ENCODE measurements around the gene C6orf163.

The C6orf163 gene

DNA sequence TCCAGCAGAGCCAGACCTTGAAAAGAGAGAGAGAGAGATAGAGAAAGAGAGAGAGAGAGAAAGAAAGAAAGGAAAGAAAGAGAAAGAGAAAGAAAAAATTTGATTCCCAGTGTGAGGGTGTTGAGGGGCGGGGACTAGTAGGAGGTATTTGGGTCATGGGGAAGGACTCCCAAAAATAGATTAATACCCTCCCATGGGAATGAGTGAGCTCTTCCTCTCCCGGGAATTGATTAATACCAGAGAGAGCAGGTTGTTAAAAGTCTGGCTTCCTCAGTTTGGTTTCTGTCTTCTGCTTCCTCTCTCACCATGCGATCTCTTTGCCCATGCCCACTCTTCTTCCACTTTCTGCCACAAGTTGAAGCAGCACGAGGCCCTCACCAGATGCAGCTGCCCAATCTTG lies 34.3 kb downstream of the C6orf163 start:
- Mint-ChIP-seq H3K27me3 (no peaks in the 10 kb centered on the region), H3K4me1 (ENCODE audit: low read depth) (no peaks in the 10 kb centered on the region), H3K9me3 (ENCODE audit: low read depth) (no peaks in the 10 kb centered on the region), H3K27ac (no peak overlapping the region), H3K4me3 (no peak overlapping the region), H3K36me3 (peaks cover 2% of the 10 kb centered on the region)

DNA sequence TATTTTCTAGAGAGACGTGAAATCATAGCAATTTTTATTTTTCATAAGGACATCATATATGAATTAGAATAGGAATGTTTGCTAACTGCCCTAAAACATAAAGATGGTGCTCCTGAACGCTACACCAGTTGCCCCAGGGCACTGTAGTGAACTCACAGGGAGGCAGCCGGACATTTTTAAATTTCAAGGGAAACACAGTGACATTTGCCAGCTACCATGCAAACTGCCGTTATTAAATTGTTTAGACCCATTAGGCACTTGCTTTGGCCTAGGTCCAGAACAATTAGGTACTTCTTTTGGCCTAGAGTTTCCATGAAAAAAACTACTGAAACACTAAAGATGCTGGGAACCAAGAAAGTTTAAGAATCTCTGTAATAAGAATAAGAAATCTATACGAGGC lies 38.2 kb downstream of the C6orf163 start:
- H3K27ac Mint-ChIP-seq = no peak overlapping the region
- no peaks in the 10 kb centered on the region for H3K36me3 Mint-ChIP-seq
- no peaks in the 10 kb centered on the region for H3K9me3 Mint-ChIP-seq (ENCODE audit: low read depth)
- H3K27me3 Mint-ChIP-seq = no peaks in the 10 kb centered on the region
- no peaks in the 10 kb centered on the region for H3K4me1 Mint-ChIP-seq (ENCODE audit: low read depth)
- no peak overlapping the region for H3K4me3 Mint-ChIP-seq

DNA sequence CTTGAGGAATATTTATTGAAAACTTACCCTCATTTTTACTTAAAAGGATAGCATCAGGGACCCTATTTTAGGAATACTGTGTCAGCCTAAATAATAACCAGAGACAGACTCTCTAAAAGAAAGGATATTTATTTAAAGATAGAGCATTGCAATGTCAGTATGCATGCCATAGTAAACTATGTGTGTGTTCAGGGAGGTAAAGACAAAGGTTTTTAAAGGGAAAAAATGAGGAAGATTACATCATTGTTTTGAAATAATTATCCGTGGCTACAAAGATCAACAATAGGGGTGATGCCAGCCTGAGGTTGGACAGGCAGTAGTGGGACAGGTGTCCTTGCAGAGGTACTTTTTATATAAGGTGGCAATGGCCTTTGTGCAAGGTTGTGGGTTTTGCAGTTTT lies 39.4 kb downstream of the C6orf163 start:
- H3K4me3 Mint-ChIP-seq = no peak overlapping the region
- H3K9me3 Mint-ChIP-seq (ENCODE audit: low read depth) = no peaks in the 10 kb centered on the region
- H3K4me1 Mint-ChIP-seq (ENCODE audit: low read depth) = no peaks in the 10 kb centered on the region

DNA sequence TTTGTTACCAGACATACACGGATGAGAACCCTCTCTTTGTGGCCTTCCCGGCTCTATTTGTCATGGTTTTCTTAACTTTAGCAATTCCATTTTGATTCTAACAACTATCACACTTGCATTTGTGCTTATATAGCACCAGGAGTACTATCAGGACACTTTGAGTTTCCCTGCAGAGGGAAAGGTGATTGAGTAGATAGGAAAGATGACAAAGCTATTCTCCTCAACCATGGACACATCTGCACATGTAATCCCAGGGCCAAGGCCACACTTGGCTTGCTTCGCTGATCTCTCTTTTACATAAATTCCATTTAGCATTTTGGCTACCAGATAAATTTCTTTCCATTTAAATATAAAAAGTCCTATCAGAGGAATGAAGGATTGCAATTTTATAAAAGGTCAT lies 39.8 kb downstream of the C6orf163 start:
- no peaks in the 10 kb centered on the region for H3K27me3 Mint-ChIP-seq
- no peaks in the 10 kb centered on the region for H3K36me3 Mint-ChIP-seq
- H3K4me3 Mint-ChIP-seq = no peak overlapping the region
- no peaks in the 10 kb centered on the region for H3K4me1 Mint-ChIP-seq (ENCODE audit: low read depth)
- no peaks in the 10 kb centered on the region for H3K9me3 Mint-ChIP-seq (ENCODE audit: low read depth)
- no peak overlapping the region for H3K27ac Mint-ChIP-seq

More for the DNA sequence above, 39.4 kb downstream of the C6orf163 start:
- H3K27ac Mint-ChIP-seq = no peak overlapping the region
- no peaks in the 10 kb centered on the region for H3K36me3 Mint-ChIP-seq
- H3K27me3 Mint-ChIP-seq = no peaks in the 10 kb centered on the region

DNA sequence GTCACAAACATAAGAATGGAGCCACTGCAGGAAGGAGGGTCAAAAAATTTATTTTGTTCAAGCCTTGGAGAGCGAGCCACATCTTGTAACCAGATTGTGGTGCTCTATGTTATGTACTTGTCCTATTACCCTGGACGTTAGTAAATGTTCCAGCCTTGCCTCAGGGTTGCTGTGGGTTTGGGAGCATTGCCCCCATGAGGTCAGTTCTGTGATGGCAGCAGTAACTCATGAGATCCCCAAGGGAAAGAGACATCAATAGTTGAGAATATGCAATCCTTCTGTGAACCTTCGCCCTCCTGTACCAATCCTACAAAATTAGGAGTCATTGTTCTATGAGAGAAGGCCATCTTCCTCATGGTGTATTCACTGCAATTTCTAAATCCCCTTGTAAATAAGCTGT lies 46.7 kb downstream of the C6orf163 start:
- Mint-ChIP-seq H3K27ac (no peak overlapping the region), H3K4me1 (ENCODE audit: low read depth) (peaks cover 2% of the 10 kb centered on the region), H3K36me3 (peaks cover 4% of the 10 kb centered on the region), H3K27me3 (no peaks in the 10 kb centered on the region), H3K4me3 (no peak overlapping the region), H3K9me3 (ENCODE audit: low read depth) (no peaks in the 10 kb centered on the region)

DNA sequence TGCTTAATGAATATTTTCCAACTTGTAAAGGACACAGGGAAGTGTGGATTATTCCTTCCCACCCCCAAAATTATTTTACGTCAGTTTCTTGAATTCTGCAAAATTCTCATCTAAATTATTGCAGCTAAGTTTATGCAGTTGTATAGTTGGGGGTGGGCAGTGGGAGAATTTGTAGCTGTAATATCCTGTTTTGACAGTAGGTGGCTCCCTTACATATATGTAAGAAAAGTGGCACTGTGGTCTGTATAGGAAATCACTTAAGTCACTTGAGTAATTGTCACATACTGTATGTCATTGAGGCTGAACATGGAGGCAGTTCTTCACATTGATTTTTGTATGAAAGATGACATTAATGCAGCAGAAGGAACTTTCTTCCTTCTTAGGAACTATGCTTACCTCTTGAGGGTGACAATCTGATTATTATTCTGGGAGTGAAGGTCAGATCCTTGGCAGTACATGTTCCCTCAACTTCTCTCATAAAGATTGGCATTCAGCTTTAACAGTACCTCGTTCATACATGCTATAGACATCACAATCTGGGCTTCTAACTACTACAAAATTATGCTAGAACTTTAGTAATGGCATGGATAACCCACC lies 48.5 kb downstream of the C6orf163 start:
- Mint-ChIP-seq H3K4me3 (no peak overlapping the region), H3K4me1 (ENCODE audit: low read depth) (peaks cover 2% of the 10 kb centered on the region), H3K27me3 (no peaks in the 10 kb centered on the region), H3K27ac (no peak overlapping the region), H3K9me3 (ENCODE audit: low read depth) (no peaks in the 10 kb centered on the region), H3K36me3 (peaks cover 4% of the 10 kb centered on the region)

DNA sequence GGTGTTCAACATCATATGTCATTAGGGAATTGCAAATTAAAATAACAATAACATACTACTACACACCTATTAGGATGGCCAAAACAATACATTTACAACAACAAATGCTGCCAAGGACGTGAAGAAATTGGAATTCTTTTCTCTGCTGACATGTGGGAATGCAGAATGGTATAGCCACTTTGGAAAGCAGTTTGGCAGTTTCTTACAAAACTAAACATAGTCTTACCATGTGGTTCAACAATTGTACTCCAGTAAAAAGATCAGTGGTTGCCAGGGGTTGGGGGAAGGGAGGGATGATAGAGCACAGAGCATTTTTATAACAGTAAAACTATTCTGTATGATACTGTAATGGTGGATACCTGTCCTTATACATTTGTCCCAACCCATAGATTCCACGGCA lies 50.8 kb downstream of the C6orf163 start:
- Mint-ChIP-seq H3K4me1 (ENCODE audit: low read depth) (peaks cover 2% of the 10 kb centered on the region), H3K27ac (no peak overlapping the region), H3K36me3 (peaks cover 4% of the 10 kb centered on the region), H3K9me3 (ENCODE audit: low read depth) (no peaks in the 10 kb centered on the region), H3K27me3 (no peaks in the 10 kb centered on the region), H3K4me3 (no peak overlapping the region)

DNA sequence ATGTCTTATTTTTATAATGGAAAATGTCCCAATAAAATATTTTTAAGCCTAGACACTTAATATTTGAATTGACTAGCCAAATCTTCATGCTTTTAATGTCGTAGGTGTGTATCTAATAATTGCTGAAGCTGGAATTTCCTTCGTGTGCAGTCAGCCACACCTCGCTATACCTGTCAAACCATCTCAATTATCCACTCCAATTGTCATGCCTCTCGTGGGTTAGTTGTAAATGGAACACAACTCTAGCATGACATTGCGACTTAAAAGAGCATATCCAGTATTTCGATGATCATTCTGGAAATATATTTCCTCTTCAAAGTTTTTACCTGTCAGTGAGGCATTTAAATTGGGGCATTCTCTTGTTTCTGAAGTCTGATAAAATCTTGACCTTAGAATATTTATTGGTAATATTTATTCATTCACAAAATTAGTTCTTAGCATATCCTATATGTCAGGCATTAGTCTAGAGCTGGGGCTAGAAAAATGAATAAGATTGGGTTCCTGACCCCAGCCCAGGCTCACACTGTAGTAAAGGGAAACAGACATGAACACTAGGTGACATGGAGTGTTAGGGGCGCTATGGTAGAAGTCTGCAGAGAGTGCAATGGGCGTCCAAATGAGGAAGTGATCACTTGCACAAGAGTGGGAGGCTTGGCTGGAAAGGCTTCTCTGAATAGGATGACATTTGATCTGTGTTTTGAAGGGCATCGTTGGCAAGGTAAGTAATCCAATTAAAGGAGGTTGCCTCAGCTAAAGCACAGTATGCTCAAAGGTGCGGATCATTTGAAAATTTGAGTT lies 52.2 kb downstream of the C6orf163 start:
- Mint-ChIP-seq H3K4me3 (no peak overlapping the region), H3K4me1 (ENCODE audit: low read depth) (peaks cover 2% of the 10 kb centered on the region), H3K36me3 (peaks cover 4% of the 10 kb centered on the region), H3K27ac (no peak overlapping the region), H3K9me3 (ENCODE audit: low read depth) (no peaks in the 10 kb centered on the region), H3K27me3 (no peaks in the 10 kb centered on the region)

DNA sequence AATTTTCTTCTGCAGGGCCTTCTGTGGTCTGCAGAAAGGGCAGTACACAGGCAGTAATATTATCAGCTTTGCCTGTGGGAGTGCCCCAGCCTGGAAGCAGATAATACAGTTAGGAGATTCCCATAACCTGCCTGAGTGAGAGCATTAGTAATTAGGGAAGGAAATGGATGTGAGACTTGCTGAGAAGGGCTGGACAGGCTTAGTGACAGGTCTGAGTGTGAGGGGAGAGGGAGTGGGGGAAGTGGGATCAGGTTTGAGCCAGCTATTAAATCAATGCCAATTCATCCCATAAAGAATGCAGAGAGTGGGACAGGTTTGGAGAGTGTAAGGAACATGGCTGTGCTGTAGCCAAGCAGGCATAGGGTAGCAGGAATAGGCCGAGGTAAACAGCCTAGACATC lies 53.0 kb downstream of the C6orf163 start:
- H3K27ac Mint-ChIP-seq = no peak overlapping the region
- no peaks in the 10 kb centered on the region for H3K9me3 Mint-ChIP-seq (ENCODE audit: low read depth)
- peaks cover 2% of the 10 kb centered on the region for H3K4me1 Mint-ChIP-seq (ENCODE audit: low read depth)
- H3K27me3 Mint-ChIP-seq = no peaks in the 10 kb centered on the region
- no peak overlapping the region for H3K4me3 Mint-ChIP-seq
- H3K36me3 Mint-ChIP-seq = peaks cover 4% of the 10 kb centered on the region

DNA sequence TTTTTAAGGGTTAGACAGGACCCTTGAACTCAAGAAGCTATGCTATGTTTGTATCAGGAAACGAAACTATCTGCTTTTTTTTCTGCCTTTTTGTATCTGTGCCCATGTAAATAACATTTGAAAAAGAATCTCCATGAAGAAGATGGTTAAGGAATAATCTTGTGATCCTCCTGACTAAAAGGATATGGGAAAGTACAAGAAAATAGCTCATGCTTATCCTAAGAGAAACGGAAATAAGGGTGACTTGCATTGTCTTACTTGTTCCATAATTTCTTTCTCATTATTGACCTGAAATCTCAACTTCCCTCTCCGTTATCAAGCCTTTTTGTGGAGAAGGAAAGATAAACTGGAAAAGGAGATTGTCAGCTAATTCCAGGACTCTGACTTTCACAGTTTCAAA lies 57.2 kb downstream of the C6orf163 start:
- Mint-ChIP-seq H3K36me3 (no peaks in the 10 kb centered on the region), H3K4me1 (ENCODE audit: low read depth) (no peaks in the 10 kb centered on the region), H3K27ac (no peak overlapping the region), H3K27me3 (peaks cover 8% of the 10 kb centered on the region), H3K4me3 (no peak overlapping the region), H3K9me3 (ENCODE audit: low read depth) (no peaks in the 10 kb centered on the region)

DNA sequence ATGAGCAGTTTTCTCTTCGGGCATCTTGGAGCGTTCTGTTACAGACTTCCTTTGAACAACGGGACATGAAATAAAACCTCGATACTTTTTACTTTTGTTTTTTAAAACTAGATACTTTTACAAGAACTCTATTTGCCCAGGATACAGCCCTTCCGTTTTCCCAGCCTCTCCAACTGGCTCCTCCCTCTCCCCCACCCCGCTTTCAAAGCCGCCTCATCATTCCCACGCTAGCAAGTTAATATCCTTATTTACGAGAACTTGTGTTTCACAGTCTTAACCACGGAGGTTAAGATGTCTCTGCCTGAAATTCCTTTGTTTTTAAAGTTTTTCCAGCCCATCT lies 62.9 kb downstream of the C6orf163 start:
- peaks cover 12% of the 10 kb centered on the region for H3K27me3 Mint-ChIP-seq
- H3K4me3 Mint-ChIP-seq = peak overlapping the region; percentile 90
- no peaks in the 10 kb centered on the region for H3K9me3 Mint-ChIP-seq (ENCODE audit: low read depth)
- H3K4me1 Mint-ChIP-seq (ENCODE audit: low read depth) = peaks cover 6% of the 10 kb centered on the region
- no peak overlapping the region for H3K27ac Mint-ChIP-seq
- H3K36me3 Mint-ChIP-seq = no peaks in the 10 kb centered on the region

DNA sequence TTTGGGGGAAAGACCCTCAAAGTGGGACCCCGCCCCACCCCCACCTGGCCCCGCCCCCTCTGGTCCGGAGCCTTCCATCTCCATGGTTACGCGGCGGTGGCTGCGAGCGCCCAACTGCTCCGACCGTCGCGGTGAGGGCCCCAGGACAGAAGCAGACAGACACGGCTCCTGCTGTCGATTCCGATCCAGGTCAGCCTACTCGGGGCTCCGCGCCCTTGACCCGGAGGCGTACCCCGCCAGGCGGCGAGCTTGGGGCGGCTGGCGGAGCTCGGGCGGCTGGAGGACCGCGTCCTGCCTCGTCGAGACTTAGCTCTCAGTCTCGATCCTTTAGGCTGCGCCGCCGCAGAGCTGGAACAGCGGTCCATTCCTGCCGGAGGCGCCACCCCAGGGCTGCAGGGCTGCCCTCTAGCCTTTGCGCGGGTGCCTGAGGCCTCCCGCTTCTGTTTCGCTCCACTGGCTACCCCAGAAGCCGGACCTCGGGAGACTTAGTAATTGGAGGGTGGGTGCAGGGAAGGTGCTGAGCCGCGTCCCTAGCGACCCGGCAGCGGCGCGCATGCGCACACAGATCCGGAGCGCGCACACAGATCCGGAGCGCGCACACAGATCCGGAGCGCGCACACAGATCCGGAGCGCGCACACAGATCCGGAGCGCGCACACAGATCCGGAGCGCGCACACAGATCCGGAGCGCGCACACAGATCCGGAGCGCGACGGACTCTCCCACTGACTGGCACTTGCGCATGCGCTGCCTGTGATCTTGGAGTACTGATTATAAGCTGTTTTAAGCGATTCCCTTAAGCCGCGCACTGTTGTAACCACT lies 63.5 kb downstream of the C6orf163 start, which contains the start of gene CFAP206:
CFAP206 (plus strand) TSS at position 72 of the 820 bp plus-strand sequence. CDS start 1,868 bp downstream, outside the sequence.
- peak within 1 kb of the TSS; percentile 90 for H3K4me3 Mint-ChIP-seq
- H3K27ac Mint-ChIP-seq = peak within 1 kb of the TSS; percentile 22

DNA sequence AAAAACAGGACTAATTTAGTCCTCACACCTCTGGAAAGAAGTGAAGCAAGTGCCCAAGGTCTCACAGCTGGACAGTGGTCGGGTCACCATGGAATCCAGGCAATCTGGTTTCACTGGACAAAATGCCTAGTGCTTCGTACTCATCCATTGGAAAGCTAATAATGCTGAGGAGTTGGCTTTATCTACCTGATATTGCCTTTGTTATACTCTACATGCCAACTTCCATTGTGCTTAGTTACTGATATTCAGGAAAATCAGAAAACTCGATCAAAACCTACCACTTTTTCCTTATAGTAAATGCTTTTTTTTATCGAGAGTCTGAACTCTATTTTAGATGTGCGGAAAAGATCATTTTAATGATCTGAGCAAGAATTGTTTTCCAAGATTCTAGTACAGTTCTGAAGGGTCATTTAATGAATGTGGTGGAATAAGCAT lies 64.1 kb downstream of the C6orf163 start:
- Mint-ChIP-seq H3K4me3 (peak overlapping the region; percentile 90), H3K36me3 (no peaks in the 10 kb centered on the region), H3K27me3 (peaks cover 12% of the 10 kb centered on the region), H3K9me3 (ENCODE audit: low read depth) (no peaks in the 10 kb centered on the region), H3K4me1 (ENCODE audit: low read depth) (peaks cover 6% of the 10 kb centered on the region), H3K27ac (peak overlapping the region; percentile 22)

More for the DNA sequence above, 63.5 kb downstream of the C6orf163 start, which contains the start of gene CFAP206:
- peaks cover 6% of the 10 kb centered on the region for H3K4me1 Mint-ChIP-seq (ENCODE audit: low read depth)
- no peaks in the 10 kb centered on the region for H3K36me3 Mint-ChIP-seq
- peaks cover 12% of the 10 kb centered on the region for H3K27me3 Mint-ChIP-seq
- no peaks in the 10 kb centered on the region for H3K9me3 Mint-ChIP-seq (ENCODE audit: low read depth)

Data from activated naive CD8-positive, alpha-beta T cell (primary cell).